HG03095 (cell line): ENCODE data around the gene ADRA1B.
A peak's percentile ranks its signal among the peaks of the same experiment; 100 is the strongest.
"Not testable (repeated sequence)": the region's sequence is repeated elsewhere in the genome, so short reads cannot be mapped to it uniquely, and the experiment has no call there.

ENCODE experiments used
- ATAC-seq: cut with Tn5 transposase; IDR thresholded peaks from one replicate; pipeline ENCODE4 v1.9.1; 2021; ENCODE audit warnings: moderate library complexity; ENCODE audit not compliant: unreplicated experiment

ADRA1B gene

GRCh38 chr5:160009591-160009989 is 93.3 kb downstream of the ADRA1B start:
- no peak for ATAC-seq

DNA sequence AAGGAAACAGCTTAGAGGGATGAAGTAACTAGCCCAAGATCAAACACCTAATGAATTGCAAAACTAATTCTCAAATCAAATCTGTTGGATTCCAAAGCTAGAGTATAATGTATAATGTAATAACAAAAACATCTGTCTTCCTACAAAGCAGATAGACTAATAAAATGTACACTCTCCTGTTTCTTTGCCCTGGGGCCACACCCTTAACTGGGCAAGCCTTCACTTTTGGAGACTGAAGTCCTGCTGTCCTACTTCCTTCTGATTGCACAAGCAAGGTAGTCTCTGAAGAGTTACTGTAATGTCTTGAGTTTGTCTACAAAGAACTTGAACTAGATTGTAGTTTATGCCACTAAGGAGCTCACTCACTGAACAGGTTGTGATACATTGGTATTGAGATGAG is 95.2 kb downstream of the ADRA1B start:
- no peak for ATAC-seq

- ATAC-seq: not testable (repeated sequence)
Observed at GRCh38 chr5:160014197-160014596, 97.9 kb downstream of the ADRA1B start.

- ATAC-seq: no peak
Observed at GRCh38 chr5:160018945-160019625, 102.8 kb downstream of the ADRA1B start.

GRCh38 chr5:160020266-160020770 is 104.0 kb downstream of the ADRA1B start:
- no peak for ATAC-seq

DNA sequence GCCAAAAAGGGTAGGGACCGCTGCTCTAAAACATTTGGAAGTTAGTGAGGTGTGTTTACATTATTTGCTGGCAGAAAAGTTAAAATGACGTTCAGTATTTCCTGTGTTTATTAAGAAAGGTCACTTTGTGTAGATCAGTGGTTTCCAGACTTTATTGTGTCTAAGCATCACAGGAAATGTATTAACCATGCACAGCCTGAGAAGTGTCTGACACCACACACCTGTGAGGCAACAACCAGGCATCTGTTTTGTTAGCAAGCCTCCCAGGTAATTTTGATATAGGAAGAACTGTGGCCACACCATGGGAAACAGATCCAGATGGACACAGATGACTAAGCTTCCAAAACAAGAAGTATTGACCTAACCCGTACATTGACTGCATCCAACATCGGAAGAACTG is 104.7 kb downstream of the ADRA1B start:
- ATAC-seq: no peak

DNA sequence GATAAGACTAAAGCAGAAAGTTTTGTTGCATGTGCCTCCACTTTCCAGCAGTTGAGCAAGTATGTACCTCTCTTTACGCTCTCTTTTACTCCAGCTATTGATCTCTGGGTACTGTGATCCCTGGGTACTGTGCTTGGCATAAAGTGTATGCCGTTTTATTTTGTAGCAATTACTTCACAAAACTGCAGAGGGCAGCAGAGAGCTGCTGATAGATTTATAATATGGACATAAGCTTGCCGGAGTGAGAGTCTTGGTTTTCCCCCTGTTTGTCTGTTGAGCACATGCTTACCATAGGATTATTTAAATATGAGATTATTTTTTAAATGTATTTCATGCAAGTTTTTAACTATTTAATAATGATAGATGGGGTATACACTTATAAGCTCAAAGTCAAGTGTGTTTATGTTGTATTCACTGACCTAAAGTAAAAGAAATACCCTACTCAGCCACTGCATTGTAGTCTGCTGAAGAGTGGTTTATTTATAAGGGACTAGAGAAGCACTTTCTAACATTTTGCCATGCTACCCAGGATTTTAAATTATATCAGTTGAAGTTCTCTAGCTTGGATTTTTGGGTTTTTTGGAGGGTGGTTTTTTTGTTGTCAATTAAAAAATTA is 105.7 kb downstream of the ADRA1B start:
- ATAC-seq: peak; percentile 93
